Memory B cell (primary cell): ENCODE results near the gene RTCA.
A peak's percentile ranks its signal among the peaks of the same experiment; 100 is the strongest.
"Not testable (repeated sequence)": the region's sequence is repeated elsewhere in the genome, so short reads cannot be mapped to it uniquely, and the experiment has no call there.

ENCODE experiments used
- ATAC-seq: fragments of 150-1000 bp; cut with Tn5 transposase; 2 replicates; pipeline ENCODE4 v1.10.0; 2021; ENCODE audit warnings: low read depth, mild to moderate bottlenecking, moderate library complexity
- DNase-seq, 2 donors: peaks; one replicate each; pipeline ENCODE4 v3.0.0; 2022; ENCODE audit warnings: low spot score in 2 of 2
- H3K27ac Mint-ChIP-seq: one replicate; pipeline ENCODE4 v1.8.0; 2022; ENCODE audit warnings: mild to moderate bottlenecking, moderate library complexity, mixed read lengths
- H3K27me3 Mint-ChIP-seq: one replicate; pipeline ENCODE4 v1.8.0; 2022; ENCODE audit warnings: mixed read lengths
- H3K36me3 Mint-ChIP-seq: one replicate; pipeline ENCODE4 v1.8.0; 2022; ENCODE audit warnings: mild to moderate bottlenecking, mixed read lengths
- H3K4me1 Mint-ChIP-seq: one replicate; pipeline ENCODE4 v1.8.0; 2022; ENCODE audit warnings: mixed read lengths
- H3K4me3 Mint-ChIP-seq: one replicate; pipeline ENCODE4 v1.8.0; 2022; ENCODE audit warnings: mild to moderate bottlenecking, moderate library complexity, mixed read lengths
- H3K9me3 Mint-ChIP-seq: one replicate; pipeline ENCODE4 v1.8.0; 2022; ENCODE audit warnings: mixed read lengths

RTCA gene

DNA sequence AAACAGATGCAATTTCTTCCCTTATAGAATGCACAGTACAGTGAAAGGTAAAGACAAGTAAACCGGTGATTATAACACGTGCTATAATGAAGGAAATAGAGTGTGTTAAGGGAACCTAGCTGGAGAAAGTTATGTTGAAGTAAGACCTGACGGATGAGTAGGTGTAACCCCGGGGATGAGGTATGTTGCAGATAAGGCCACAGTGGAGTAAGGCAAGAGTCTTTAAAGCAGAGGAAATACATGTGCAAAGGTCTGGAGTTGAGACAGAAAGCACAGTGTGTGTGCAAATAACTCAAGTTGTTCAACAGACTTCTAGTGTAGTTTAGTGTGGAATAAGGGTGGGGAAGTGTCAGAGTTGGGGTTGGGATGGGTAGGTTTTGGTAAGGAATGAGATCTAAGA is 19.3 kb upstream of the RTCA start:
- peaks cover 6% of the 10 kb centered on the region for H3K36me3 Mint-ChIP-seq
- no peaks in the 10 kb centered on the region for H3K27me3 Mint-ChIP-seq
- H3K9me3 Mint-ChIP-seq: no peaks in the 10 kb centered on the region
- H3K27ac Mint-ChIP-seq: no peak overlapping the region
- peaks cover 11% of the 10 kb centered on the region for H3K4me1 Mint-ChIP-seq
- no peak for DNase-seq
- ATAC-seq: no peak
- no peak overlapping the region for H3K4me3 Mint-ChIP-seq

DNA sequence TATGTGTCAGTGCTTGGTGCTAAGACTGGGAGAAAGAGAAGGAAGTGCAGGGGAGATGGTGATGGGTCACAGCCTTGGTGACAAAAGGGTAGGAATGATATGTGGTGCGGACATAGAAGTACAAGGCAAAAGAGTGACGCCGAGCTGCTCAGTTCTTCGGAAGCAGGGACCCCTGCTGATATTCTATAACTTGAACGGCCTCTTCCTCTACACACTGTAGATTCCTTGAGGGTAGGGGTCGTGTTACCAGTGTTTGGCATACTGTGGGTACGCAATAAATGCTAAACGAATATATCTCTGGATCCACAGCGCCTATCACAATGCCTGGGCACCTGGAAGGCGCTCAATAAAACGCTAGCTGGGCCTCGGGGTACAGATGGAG is 16.9 kb upstream of the RTCA start:
- Mint-ChIP-seq H3K4me3 (no peak overlapping the region), H3K27me3 (no peaks in the 10 kb centered on the region), H3K36me3 (peaks cover 3% of the 10 kb centered on the region), H3K27ac (no peak overlapping the region), H3K4me1 (peaks cover 11% of the 10 kb centered on the region), H3K9me3 (no peaks in the 10 kb centered on the region)
- DNase-seq (no peak), ATAC-seq (no peak)

DNA sequence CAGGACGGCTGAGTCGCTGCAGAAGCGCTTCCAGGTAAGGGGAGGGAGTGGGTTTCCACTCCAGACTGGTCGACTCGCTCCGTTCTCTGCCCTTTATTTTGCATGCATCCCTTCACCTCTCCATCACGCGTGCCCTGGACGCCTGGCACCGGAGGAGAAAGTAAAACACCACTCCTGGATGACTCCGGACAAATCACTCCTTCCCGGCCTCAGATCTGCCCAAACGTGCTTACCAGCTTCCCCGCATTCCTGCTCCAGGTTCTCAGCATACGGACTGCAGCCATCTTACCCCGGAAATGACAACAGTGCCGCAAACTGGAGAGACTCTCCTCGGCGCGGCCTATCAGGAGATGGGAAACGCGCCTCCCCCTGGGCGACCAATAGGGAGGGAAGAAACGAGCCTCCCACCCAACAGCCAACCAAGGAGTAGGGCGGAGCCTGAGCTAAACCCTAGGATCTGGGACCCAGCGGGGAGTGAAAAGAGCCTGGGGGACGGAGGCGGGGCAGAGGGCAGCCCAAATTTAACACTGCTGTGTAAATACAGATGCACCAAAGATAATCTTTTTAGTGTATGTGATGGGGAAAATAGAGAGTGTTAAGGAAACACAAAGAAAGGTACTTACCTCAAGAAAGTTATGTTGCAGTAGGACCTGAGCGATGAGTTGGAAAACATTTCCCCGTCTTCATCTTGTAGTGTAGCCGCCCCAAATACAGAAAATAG is 16.3 kb upstream of the RTCA start, which contains the start of gene DBT:
Gene DBT (minus strand): TSS at position 298 of the 721 bp plus-strand sequence. CDS start 14 bp downstream, at position 284.
- DNase-seq (peak; percentile 69 to 74), ATAC-seq (peak; percentile 99)
- Mint-ChIP-seq H3K4me3 (no peak within 1 kb of the TSS), H3K4me1 (peaks cover 9% of the 10 kb centered on the region), H3K36me3 (peaks cover 3% of the 10 kb centered on the region), H3K27ac (no peak within 1 kb of the TSS), H3K9me3 (no peaks in the 10 kb centered on the region), H3K27me3 (no peaks in the 10 kb centered on the region)

DNA sequence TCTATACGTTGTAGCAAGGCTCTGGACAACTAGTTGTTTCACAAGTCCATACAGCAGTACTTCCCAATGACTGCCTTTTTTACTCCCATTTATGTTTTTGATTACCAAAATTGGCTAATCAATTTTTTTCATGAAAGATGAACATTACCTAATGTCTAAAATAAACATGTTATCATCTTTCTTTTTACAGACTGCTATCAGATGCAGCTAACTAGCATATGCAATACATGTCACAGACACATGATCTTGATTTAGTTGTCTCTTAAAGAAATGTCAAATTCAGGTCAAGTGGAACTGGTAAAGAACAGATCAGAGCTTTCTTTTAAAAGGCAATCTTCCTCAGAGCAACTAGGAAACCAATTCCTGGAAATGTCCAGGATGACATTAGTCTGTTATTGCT is 15.8 kb upstream of the RTCA start:
- no peaks in the 10 kb centered on the region for H3K9me3 Mint-ChIP-seq
- peaks cover 3% of the 10 kb centered on the region for H3K36me3 Mint-ChIP-seq
- no peaks in the 10 kb centered on the region for H3K27me3 Mint-ChIP-seq
- ATAC-seq (no peak), DNase-seq (no peak)
- H3K4me3 Mint-ChIP-seq: no peak overlapping the region
- H3K27ac Mint-ChIP-seq: no peak overlapping the region
- peaks cover 8% of the 10 kb centered on the region for H3K4me1 Mint-ChIP-seq

DNA sequence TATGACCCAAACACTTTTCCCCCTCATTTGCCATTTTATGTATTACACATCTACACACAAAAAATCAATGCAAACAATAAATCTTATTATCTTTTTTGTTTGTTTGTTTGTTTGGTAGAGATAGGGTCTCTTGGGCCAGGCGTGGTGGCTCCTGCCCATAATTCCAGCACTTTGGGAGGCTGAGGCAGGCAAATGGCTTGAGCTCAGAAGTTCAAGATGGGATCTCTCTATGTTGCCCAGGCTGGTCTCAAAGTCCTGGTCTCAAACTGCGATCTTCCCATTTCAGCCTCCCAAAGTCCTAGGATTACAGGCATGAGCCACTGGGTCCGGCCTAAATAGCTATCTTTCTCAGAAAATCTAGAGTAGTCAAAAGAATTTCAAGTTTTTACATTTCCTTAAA is 15.2 kb upstream of the RTCA start:
- Mint-ChIP-seq H3K4me1 (peaks cover 8% of the 10 kb centered on the region), H3K4me3 (no peak overlapping the region), H3K27me3 (no peaks in the 10 kb centered on the region), H3K9me3 (no peaks in the 10 kb centered on the region), H3K27ac (no peak overlapping the region), H3K36me3 (peaks cover 3% of the 10 kb centered on the region)
- DNase-seq (no peak), ATAC-seq (no peak)

DNA sequence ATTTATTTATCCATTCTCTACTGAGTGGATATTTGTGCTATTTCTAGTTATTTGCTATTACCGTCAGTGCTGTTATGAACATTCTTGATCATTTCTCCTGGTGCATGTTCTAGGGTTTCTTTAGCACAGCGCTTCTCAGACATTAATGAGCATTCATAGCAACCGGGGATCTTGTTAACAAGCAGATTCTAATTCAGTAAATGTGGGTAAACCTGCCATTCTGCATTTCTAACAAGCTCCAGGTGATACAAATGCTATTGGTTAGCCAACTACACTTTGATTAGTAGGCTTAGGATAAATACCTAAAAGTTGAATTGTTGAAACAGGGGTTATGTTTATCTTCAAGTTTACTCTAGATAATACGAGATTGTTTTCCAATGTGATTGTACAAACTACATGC is 13.1 kb upstream of the RTCA start:
- Mint-ChIP-seq H3K9me3 (no peaks in the 10 kb centered on the region), H3K36me3 (no peaks in the 10 kb centered on the region), H3K4me1 (peaks cover 4% of the 10 kb centered on the region), H3K27me3 (no peaks in the 10 kb centered on the region), H3K27ac (no peak overlapping the region), H3K4me3 (no peak overlapping the region)
- DNase-seq (no peak), ATAC-seq (no peak)

DNA sequence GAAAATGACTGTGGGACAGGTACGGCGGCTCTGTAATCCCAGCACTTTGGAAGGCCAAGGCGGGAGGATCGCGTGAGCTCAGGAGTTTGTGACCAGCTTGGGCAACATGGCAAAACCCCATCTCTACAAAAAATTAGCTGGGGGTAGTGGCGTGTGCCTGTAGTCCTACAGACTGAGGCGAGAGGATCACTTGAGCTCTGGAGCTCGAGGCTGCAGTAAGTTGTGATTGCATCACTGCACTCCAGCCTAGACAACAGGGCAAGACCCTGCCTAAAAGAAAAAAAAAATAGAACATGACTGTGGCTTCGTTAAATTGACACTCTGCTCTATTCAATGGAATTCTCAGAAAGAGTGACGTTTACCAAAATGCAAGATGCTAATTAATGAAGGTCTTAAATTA is 12.5 kb upstream of the RTCA start:
- DNase-seq: no peak
- ATAC-seq: no peak
- no peaks in the 10 kb centered on the region for H3K36me3 Mint-ChIP-seq
- no peaks in the 10 kb centered on the region for H3K9me3 Mint-ChIP-seq
- peaks cover 4% of the 10 kb centered on the region for H3K4me1 Mint-ChIP-seq
- H3K27me3 Mint-ChIP-seq: no peaks in the 10 kb centered on the region
- no peak overlapping the region for H3K4me3 Mint-ChIP-seq
- no peak overlapping the region for H3K27ac Mint-ChIP-seq

DNA sequence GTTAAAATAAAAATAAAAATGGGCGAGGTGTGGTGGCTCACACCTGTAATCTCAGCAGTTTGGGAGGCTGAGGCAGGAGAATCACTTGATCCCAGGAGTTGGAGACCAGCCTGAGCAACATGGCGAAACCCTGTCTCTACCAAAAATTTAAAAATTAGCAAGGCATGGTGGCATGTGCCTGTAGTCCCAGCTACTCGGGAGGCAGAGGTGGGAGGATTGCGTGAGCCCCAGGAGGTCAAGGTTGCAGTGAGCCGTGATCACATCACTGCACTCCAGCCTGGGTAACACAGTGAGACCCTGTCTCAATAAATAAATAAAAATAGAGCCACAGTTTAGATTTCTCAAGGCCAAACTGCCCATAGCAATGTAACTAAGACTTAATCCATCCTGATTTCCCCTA is 9.7 kb upstream of the RTCA start:
- H3K27me3 Mint-ChIP-seq, ATAC-seq, DNase-seq, H3K4me1 Mint-ChIP-seq, H3K27ac Mint-ChIP-seq, H3K4me3 Mint-ChIP-seq, H3K9me3 Mint-ChIP-seq, H3K36me3 Mint-ChIP-seq: not testable (repeated sequence)

DNA sequence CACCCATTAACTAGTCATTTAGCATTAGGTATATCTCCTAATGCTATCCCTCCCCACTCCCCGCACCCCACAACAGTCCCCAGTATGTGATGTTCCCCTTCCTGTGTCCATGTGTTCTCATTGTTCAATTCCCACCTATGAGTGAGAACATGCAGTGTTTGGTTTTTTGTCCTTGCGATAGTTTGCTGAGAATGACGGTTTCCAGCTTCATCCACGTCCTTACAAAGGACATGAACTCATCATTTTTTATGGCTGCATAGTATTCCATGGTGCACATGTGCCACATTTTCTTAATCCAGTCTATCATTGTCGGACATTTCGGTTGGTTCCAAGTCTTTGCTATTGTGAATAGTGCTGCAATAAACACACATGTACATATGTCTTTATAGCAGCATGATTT is 7.6 kb upstream of the RTCA start:
- not testable (repeated sequence) for H3K4me3 Mint-ChIP-seq, H3K4me1 Mint-ChIP-seq, ATAC-seq, DNase-seq, H3K27ac Mint-ChIP-seq, H3K27me3 Mint-ChIP-seq, H3K9me3 Mint-ChIP-seq, H3K36me3 Mint-ChIP-seq

DNA sequence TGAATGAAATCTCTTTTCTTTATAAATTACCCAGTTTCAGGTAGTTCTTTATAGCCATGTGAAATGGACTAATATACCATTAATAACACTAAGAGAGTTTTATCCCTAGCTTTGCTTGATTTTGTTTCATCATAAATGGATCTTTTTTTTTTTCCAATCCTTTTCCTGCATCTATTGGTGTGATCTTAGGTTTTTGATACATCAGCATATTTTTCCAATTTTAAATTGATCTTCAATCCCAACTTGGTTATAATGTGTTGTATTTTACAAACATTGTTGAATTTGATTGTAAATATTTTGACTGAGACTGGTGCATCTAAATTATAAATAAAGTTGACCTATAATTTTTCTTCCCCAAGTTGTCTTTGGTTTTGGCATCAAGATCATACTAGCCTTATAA is 4.3 kb upstream of the RTCA start:
- no peak for ATAC-seq
- no peak overlapping the region for H3K27ac Mint-ChIP-seq

DNA sequence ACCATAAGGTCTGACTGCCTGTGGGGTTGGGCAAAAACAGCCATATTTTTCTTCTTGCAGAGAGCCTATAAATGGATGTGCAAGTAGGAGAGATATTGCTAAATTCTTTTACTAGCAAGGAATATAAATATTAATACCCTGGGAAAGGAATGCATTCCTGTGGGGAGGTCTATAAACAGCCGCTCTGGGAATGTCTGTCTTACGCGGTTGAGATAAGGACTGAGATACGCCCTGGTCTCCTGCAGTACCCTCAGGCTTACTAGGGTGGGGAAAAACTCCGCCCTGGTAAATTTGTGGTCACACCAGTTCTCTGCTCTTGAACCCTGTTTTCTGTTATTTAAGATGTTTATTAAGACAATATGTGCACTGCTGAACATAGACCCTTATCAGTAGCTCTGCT is 1.9 kb upstream of the RTCA start:
- H3K9me3 Mint-ChIP-seq, H3K27me3 Mint-ChIP-seq, H3K4me3 Mint-ChIP-seq, DNase-seq, ATAC-seq, H3K27ac Mint-ChIP-seq: not testable (repeated sequence)
- Mint-ChIP-seq H3K36me3 (peaks cover 15% of the 10 kb centered on the region), H3K4me1 (peaks cover 21% of the 10 kb centered on the region)

More for the DNA sequence above, 4.3 kb upstream of the RTCA start:
- Mint-ChIP-seq H3K4me3 (no peak overlapping the region), H3K4me1 (peaks cover 17% of the 10 kb centered on the region), H3K36me3 (peaks cover 14% of the 10 kb centered on the region), H3K9me3 (no peaks in the 10 kb centered on the region), H3K27me3 (no peaks in the 10 kb centered on the region)
- DNase-seq: no peak

DNA sequence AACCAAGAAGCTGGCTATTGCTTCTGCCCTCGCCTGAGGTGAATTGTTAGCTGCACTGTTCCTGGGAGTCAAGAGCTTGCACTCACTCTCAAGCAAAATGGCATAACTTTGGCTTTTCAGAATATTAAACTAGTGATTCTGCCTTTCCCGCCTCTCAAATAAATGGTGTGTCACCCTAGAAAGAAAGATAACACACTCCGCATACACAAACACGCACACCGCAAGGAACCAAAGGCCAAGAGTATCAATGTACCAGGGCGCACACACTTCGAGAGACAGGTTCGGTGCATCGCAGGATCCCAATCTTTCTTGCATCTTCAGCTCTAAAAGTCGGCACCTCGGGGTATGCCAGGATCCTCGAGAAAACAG is 470 bp upstream of the RTCA start:
- ATAC-seq (peak; percentile 21), DNase-seq (no peak)
- H3K27me3 Mint-ChIP-seq: no peaks in the 10 kb centered on the region
- peak overlapping the region; percentile 100 for H3K4me3 Mint-ChIP-seq
- no peaks in the 10 kb centered on the region for H3K9me3 Mint-ChIP-seq
- H3K36me3 Mint-ChIP-seq: peaks cover 22% of the 10 kb centered on the region
- H3K27ac Mint-ChIP-seq: peak overlapping the region; percentile 96
- H3K4me1 Mint-ChIP-seq: peaks cover 25% of the 10 kb centered on the region

DNA sequence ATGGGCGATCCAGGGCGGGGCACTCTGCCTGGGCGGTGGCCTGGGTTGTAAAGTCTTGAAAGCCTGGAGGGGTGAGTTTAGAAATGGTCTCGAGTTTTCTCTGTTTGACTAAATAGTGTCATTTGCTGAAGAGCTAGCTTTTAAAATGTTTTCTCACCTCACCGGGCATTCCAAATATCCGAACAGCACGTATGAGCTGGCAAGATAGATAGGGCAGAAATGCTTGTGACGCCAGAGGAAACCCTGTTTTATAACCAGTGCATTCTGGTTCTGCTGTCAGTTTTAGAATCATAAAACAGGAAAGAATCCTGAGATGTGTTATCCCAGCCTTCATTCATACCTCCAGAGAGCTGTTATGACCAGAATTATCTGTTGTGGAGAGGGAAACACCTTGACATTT is 725 bp downstream of the RTCA start:
- no peak for ATAC-seq
- no peak for DNase-seq
- peaks cover 28% of the 10 kb centered on the region for H3K36me3 Mint-ChIP-seq
- peak overlapping the region; percentile 96 for H3K27ac Mint-ChIP-seq
- H3K4me1 Mint-ChIP-seq: peaks cover 31% of the 10 kb centered on the region
- no peaks in the 10 kb centered on the region for H3K27me3 Mint-ChIP-seq
- no peaks in the 10 kb centered on the region for H3K9me3 Mint-ChIP-seq
- H3K4me3 Mint-ChIP-seq: peak overlapping the region; percentile 100

DNA sequence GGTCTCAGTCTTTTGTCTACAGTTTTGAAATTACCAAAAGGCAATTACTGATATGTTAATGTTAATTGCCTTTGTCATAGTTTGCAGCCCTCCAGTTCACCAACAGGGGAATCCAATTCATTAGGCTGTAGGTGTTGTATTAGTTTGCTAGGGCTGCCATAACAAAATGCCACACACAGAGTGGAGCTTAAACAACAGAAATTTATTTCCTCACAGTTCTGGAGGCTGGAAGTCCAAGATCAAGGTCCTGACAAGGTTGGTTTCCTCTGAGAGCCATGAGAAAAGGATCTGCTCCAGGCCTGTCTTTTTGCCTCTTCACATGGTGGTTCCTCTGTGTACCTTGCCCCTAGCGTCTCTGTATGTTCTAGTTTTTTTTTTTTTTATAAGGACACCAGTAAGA is 1.3 kb downstream of the RTCA start:
- H3K27ac Mint-ChIP-seq: peak overlapping the region; percentile 45
- no peak overlapping the region for H3K4me3 Mint-ChIP-seq
- peaks cover 33% of the 10 kb centered on the region for H3K4me1 Mint-ChIP-seq
- no peaks in the 10 kb centered on the region for H3K9me3 Mint-ChIP-seq
- no peaks in the 10 kb centered on the region for H3K27me3 Mint-ChIP-seq
- DNase-seq (no peak), ATAC-seq (no peak)
- peaks cover 31% of the 10 kb centered on the region for H3K36me3 Mint-ChIP-seq

DNA sequence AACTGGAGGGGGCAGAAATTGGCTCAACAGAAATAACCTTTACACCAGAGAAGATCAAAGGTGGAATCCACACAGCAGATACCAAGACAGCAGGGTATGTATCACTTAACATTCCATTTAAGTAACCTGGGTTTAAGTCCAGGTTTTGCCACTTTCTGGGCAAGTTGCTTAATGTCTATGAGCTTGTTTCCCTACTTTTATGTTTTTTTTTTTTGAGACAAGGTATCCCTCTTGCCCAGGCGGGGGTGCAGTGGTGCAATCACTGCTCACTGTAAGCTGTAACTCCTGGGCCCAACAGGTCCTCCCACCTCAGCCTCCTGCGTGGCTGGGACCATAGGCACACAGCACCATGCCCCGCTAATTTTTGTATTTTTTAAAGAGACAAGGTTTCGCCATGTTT is 2.2 kb downstream of the RTCA start:
- no peak for DNase-seq
- Mint-ChIP-seq H3K4me1 (peaks cover 33% of the 10 kb centered on the region), H3K4me3 (no peak overlapping the region), H3K36me3 (peaks cover 31% of the 10 kb centered on the region), H3K27me3 (no peaks in the 10 kb centered on the region), H3K9me3 (no peaks in the 10 kb centered on the region), H3K27ac (peak overlapping the region; percentile 45)
- no peak for ATAC-seq
